T1000 (cell line): ENCODE data around the gene SFXN5.
"Not testable (repeated sequence)": the region's sequence is repeated elsewhere in the genome, so short reads cannot be mapped to it uniquely, and the experiment has no call there.

Source experiments
- DNase-seq: peaks from one replicate; lab custom pipeline; 2025; ENCODE audit warnings: mixed read lengths; lab: John Stamatoyannopoulos, UW

Gene SFXN5

GRCh38 chr2:72923833-72924352 is 147.6 kb downstream of the SFXN5 start:
- no peak for DNase-seq

DNA sequence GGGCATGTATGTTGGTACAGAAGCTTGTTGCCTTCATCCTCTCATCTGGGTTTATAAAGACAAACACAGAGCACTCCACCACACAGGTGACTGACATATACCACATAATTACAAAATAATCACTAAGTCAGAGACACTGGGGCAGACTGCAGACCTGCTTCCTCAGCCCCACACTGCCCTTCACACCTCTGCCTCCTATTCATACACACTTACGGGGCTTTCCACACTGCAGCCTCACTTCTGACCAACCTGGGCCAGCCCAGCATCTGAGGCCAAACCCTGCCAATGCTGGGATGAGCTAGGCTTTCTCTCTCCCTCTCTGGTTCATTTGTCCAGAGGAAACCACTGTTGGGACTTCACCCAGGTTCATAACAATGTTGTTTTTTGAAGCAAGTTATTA is 149.7 kb downstream of the SFXN5 start:
- no peak for DNase-seq

- DNase-seq = no peak
Observed at GRCh38 chr2:72921088-72921851, 150.2 kb downstream of the SFXN5 start.

DNA sequence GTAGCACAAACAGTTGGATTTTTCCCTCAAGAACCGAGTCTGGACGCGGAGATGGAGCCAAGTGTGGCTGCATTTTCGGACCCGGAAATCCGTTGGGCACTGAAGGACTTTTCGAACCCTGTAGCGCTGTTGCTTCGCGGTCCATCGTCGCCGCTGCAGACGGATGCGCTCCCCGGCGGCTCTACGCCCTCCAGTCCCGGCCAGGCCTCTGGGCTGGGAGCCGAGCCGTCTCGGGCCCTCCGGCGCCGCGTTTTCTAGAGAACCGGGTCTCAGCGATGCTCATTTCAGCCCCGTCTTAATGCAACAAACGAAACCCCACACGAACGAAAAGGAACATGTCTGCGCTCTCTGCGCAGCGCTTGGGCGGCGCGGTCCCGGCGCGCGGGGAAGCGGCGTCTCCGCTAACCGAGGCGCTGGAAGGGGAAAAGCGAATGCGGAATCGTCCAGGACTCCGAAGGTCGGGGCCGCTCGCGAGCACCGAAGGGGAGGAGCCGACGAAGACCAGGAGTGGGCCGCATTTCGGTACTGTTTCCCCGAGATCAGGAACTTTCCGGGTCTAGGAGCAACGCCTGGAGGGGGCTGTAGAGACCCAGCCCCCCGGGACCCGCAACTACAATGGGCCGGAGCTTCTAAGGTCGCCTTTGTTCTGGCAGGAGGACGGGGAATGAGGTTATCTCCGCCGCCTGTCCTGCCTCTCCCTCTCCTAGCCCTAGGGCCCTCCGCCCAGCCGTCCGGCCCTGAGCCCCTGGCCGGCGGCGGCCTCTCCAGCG is 151.0 kb downstream of the SFXN5 start:
- no peak for DNase-seq

- DNase-seq = no peak
Observed at GRCh38 chr2:72919414-72920317, 151.8 kb downstream of the SFXN5 start.

DNA sequence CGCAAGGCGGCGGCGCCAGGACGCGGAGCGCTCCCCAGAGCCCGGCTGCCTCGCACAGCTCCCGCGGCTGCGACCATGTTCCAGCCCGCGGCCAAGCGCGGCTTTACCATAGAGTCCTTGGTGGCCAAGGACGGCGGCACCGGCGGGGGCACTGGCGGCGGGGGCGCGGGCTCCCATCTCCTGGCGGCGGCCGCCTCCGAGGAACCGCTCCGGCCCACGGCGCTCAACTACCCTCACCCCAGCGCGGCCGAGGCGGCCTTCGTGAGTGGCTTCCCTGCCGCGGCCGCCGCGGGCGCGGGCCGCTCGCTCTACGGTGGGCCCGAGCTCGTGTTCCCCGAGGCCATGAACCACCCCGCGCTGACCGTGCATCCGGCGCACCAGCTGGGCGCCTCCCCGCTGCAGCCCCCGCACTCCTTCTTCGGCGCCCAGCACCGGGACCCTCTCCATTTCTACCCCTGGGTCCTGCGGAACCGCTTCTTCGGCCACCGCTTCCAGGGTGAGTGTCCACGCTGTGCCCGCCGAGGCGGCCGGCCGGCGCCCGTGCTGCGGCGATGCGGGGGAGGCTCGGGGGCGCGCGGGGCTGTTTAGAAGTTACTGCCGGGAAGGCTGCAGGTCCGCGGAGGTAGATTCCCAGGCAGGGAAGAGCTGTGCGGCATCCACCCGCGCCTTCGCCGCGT is 153.5 kb downstream of the SFXN5 start:
- no peak for DNase-seq

DNA sequence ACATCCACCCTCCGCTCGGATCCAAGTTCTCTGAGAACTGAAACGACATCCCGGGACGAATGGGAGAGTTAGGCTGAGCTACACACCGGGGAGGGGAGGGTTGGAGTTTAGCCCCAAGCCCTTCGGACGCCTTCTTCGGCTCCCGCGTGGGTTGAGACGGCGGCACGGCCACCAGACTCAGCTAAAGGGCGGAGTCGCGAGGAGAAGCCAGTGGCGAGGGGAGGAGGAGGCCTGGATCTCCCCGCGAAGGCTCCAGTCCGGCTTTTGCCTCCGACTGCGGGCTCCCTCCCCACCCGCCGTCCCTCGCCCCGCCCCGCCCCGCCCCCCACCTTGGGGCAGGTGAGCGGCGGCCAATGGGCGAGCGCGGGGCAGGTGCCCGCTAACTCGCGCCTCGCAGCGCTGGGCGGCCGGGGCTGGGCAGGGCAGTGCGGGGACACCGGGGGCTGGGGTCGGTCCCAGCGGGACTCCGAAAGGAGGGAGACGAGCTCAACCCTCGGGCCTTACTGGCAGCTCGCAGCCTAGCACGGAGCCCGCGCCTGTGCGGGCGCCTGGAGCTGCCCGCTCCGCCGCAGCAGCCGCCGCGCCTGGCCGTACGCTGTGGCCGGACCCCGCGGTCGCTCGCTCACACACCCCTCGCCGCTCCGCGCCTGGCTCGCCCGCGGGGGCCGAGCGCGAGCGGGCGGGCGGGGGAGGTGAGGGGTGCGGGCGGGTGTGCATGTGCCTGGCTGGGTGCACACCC is 154.2 kb downstream of the SFXN5 start, which contains the start of gene EMX1:
TSS of gene EMX1 (plus strand) at position 382 of the 739 bp plus-strand sequence. CDS start at position 716, 334 bp downstream.
- DNase-seq = no peak

DNA sequence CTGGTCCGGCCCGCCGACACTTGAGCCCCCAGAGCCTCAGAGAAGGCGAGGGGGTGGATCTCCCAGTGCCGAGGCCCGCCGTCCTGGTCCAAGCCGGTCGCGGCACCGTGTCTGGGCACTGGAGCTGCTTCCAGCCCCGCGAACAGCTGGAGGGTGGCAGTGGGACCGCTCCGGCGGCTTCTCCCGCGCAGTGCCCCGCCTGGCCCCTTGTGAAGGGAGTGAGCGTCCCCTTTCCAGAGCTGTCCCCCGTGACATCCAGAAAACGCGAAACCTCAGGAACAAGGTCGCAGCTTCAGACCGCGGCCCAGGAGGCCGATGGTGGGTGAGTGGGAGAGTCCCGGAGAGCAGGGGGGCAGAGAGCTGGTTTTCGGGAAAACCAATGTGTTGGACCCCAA is 154.8 kb downstream of the SFXN5 start:
- DNase-seq = no peak

DNA sequence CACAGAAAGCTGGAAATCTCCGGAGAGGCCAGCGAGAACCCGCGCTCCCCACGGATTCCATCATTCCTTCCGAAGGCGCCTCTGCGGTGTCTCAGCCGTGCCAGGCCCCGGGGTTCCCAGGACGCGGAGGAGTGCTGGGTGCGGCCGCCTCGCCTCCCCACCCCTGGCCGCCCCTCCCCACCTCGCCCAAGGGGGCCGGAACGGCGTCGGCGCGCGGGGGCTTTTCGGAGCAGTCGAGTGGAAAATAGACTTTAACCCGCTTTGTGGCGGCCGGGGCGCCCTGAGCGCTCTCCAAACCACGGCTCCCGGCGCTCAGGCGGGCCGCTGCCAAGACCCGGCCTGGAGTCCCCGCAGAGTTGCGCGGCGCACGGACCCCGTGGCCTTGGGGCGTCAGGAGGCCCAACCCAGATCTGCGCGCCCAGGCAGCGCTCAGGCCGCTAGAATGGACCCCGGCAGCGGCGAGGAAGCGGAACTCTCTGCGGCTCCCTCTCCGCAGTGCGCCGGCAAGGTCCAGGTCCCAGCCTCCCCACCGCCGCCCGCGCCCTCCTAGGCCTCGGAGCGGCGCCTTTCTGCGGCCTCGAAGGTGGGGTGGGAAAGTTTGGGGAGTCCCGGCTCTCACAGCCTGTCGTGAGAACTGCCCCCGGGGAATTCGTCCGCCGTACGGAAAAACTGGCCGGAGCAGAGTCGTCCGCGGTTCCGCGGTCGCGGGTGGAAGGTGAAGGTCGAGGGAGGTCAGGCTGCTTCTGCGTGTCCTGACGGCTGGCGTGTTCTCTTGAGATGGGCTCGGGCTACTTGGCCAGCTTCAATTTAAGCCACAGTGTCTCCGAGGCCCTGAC is 155.4 kb downstream of the SFXN5 start:
- DNase-seq = no peak

DNA sequence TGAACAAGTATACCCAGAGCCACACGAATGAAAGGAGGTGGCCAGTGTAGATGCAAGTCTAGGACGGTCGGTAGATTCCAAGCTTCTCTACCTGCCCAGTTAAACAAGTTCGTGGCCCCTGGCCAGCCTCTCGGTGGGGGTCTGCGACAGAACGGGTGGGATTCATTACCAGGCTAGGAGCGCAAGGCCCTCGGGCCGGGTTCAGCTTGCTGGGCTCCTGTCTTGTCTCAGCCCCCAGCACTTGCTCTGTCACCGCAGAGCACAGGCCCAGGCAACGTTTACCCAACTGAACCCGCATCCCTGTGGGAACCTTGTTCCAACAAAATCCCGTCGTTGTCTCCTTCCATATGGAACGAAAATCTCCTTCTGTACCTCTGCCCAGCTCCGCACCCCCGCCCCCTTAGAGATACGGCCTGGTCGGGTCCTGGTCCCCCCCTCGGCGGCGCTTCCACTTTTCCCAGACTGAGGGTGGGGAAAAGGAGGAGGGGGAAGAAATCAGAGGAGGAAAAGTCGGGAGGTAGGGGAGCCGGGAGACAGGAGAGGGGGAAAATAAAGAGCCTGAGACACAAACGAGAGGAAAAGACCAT is 156.1 kb downstream of the SFXN5 start:
- DNase-seq = no peak

DNA sequence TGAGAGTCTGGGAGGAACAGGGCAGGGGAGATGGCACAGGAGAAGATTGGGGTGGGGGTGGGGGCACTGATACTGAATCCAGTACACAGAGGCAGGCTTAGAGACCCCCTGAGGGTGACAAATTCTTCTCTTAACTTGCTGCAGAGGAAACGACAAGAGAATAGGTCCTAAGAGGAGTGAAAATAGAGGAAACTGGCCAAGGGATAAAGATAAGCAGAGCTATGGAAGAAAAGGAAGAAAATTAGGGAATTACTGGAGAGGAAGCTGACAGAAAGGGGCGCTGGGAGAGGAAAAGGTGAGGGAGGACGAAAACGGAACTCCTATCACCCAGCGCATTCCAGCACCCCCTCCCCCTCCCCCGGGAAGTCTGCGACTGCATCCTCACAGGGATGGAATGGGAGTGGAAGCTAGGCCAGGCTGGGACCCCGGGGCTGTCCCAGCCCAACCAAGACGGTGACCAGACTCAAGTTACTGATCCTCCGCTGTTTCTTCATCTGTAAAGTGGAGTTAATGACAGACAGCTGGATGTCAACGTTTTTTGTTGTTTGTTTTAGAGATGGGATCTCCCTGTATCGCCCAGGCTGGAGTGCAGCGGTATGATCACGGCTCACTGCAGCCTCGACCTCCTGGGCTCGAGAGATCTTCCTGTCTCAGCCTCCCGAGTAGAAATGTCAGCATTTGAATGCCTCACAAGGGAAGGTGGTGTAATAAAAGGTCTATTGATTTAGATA is 156.8 kb downstream of the SFXN5 start:
- no peak for DNase-seq

DNA sequence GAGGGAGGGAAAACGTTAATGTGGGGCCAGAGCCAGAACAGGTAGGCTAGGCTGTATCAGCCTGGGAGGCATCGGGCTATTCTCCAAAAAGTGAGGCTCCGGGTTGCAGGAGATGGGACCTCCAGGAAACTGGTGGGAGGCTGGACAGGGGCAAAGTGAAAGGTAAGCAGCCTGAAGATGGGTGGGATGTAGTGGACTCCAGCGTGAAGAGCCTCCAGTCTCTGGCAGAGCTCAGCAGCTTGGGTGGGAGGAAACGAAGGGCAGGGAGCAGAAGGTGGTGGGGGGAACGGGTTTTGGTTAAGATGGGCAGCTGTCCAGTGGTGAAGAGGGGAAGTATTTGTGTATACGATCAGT is 157.3 kb downstream of the SFXN5 start:
- no peak for DNase-seq

DNA sequence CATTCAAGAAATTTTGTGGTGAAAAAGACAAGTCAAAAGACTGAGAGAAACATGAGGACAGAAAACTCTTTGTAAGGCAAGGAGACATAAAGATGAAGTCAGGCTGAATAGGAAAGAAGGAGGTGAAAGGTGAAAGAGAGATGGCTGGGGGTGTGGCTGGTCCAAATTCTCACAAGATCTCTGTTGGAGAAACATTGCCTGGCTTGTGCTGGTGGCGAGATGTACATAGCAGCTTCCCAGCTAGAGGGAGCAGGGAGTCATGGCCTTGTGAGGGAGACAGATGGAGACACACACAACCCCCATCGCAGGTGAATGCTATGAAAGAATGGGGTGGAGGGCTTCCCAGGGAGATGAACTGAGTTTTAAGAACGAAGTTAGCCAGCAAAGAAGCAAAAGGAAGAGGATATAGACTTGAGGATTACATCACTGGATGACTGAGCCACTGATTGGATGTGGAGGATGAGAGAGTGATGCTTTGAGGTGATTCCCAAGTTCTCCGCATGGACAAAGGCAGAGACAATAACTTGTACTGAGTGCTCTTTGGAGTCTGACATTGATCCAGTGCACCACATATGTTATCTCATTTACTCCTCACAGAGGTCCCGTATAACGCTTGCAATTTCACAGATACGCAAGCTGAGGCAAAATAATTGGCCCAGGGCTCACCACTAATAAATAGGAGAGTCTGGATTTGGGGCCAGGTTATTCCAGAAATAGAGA is 157.9 kb downstream of the SFXN5 start:
- no peak for DNase-seq

- DNase-seq = no peak
Observed at GRCh38 chr2:72911256-72911655, 160.3 kb downstream of the SFXN5 start.

DNA sequence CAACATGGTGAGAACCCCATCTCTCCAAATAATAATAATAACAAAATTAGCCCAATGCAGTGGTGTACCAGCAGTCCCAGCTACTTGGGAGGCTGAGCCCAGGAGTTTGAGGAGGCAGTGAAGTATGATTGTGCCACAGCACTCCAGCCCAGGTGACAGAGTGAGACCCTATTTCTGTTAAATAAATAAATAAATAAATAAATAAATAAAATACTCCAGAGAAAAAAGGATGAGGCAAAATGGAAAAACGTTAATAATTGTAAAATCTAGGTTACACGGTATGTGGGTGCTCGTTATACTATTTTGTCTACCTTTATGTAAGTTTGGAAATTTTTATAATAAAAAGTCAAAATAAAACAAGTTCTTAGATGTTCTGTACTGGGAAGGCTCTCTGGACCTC is 162.8 kb downstream of the SFXN5 start:
- no peak for DNase-seq

DNA sequence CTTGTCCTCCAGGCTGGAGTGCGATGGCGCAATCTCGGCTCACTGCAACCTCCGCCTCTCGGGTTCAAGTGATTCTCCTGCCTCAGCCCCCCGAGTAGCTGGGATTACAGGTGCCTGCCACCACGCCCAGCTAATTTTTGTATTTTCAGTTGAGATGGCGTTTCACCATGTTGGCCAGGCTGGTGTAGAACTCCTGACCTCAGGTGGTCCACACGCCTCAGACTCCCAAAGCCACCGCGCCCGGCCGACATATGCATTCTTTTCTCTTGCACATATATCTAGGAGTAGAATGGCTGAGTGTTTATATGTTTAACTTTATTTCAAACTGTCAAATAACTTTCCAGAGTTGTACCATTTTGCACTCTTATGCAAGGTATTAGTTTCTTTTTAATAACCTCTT is 164.1 kb downstream of the SFXN5 start:
- DNase-seq = not testable (repeated sequence)

GRCh38 chr2:72901426-72901825 is 170.1 kb downstream of the SFXN5 start:
- no peak for DNase-seq

- DNase-seq = no peak
Observed at GRCh38 chr2:72900191-72900825, 171.2 kb downstream of the SFXN5 start.
